GM21619 (cell line): ENCODE data around the gene IGF1.
"Not testable (repeated sequence)": the region's sequence is repeated elsewhere in the genome, so short reads cannot be mapped to it uniquely, and the experiment has no call there.

ENCODE experiments used
- ATAC-seq: cut with Tn5 transposase; IDR thresholded peaks from one replicate; pipeline ENCODE4 v1.9.1; 2021; ENCODE audit not compliant: unreplicated experiment

IGF1 gene

GRCh38 chr12:102394200-102394599 is 86.2 kb downstream of the IGF1 start:
- no peak for ATAC-seq

GRCh38 chr12:102390068-102390467 is 90.3 kb downstream of the IGF1 start:
- no peak for ATAC-seq

- no peak for ATAC-seq
These were observed 91.9 kb downstream of the IGF1 start for GRCh38 chr12:102388469-102388868.

- ATAC-seq, result no peak
These were observed 95.0 kb downstream of the IGF1 start for GRCh38 chr12:102385343-102385742.

GRCh38 chr12:102379346-102380162 is 100.8 kb downstream of the IGF1 start:
- ATAC-seq, result no peak

DNA sequence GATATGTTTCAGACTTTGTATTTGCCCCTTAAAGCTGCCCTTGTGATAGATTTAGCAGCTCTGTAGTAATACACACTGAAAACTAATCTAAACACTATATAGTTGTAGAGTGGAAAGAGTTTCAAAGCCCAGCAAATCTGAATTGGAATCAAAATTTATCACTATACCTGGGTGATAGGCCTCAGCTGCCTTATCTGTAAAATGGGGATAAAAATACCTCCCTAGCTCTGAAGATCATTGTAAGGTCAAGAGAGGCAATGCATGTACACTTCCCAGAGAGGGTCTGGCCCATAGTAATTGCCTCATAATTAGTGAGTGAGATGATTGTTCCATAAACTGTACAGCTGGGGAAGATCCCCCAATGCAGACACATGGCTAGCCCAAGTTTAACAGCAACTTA is 103.6 kb downstream of the IGF1 start:
- ATAC-seq, result no peak

- no peak for ATAC-seq
These were observed 104.1 kb downstream of the IGF1 start for GRCh38 chr12:102376181-102376747.

- ATAC-seq, result no peak
These were observed 106.2 kb downstream of the IGF1 start for GRCh38 chr12:102374190-102374589.

- ATAC-seq, result no peak
These were observed 108.3 kb downstream of the IGF1 start for GRCh38 chr12:102372087-102372486.

GRCh38 chr12:102371165-102371564 is 109.2 kb downstream of the IGF1 start:
- ATAC-seq, result no peak

GRCh38 chr12:102369876-102370275 is 110.5 kb downstream of the IGF1 start:
- no peak for ATAC-seq

- no peak for ATAC-seq
These were observed 115.0 kb downstream of the IGF1 start for GRCh38 chr12:102365365-102365764.

DNA sequence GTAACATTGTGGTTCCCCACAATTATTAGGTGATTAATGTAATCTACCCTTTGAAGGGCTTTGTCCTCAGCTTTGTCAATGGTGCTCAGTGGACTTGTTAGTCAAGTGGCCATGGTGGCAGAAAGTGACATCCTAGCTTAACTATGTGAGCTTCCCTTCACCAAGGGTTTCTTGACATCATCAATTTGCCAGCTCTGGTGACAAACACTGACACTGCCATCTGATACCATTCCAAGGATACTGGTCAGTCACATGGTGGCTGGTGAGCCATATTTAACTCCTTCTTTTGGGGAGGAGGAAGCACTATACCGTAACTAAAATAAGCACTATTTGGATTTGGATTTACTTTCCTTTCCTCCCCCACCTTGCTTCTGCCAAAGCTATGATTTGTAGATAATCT is 115.7 kb downstream of the IGF1 start:
- ATAC-seq, result no peak

- no peak for ATAC-seq
These were observed 123.7 kb downstream of the IGF1 start for GRCh38 chr12:102356690-102357089.

DNA sequence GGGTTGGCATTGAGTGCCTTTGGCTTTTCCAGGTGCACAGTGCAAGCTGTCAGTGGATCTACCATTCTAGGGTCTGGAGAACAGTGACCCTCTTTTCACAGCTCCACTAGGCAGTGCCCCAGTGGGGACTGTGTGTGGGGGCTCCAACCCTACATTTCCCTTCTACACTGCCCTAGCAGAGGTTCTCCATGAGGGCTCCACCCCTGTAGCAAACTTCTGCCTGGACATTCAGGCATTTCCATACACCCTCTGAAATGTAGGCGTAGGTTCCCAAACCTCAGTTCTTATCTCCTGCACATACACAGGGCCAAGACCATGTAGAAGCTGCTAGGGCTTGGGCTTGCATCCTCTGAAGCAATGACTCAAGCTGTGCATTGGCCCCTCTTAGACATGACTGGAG is 126.1 kb downstream of the IGF1 start:
- not testable (repeated sequence) for ATAC-seq

- no peak for ATAC-seq
These were observed 129.0 kb downstream of the IGF1 start for GRCh38 chr12:102351322-102351721.

DNA sequence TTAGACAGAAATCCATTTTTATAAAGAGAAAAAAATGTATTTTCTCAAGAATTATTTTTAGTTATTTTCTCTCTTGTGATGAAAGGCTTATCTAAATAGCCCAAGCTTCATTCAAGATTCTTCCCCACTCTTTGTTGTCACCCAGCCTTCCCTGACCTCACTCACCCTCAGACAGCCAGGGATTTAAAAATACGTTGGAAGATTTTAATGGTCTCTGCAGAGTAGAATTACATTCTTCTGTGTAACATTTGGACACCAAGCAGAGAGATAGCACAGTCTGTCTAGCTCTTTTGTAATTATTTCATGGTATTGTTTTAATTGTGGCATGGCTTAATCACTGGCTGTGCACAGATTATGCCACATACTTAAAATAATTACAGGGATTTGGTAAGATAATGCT is 130.3 kb downstream of the IGF1 start:
- ATAC-seq, result no peak

DNA sequence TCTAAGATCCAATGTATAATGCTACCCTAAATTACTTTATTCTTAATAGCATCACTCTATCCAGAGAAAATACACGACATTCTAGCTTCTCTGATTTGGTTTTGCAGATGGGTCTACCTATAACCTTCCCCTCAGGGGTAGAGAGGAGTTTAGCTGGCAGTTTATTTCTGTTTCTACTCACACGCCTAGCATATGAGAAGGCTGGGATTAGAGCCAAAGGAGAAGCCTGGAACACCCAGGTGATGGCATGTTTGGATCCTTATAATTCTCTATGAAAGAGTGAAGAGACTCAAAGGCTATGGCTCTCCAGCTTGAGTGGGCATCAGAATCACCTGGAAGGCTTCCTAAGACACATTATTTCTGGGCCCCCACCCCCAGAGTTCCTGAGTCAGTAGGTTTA is 131.3 kb downstream of the IGF1 start:
- ATAC-seq, result no peak

- no peak for ATAC-seq
These were observed 132.6 kb downstream of the IGF1 start for GRCh38 chr12:102347811-102348210.
